ENCODE measurements around the gene PFKP.
"Not testable (repeated sequence)": the region's sequence is repeated elsewhere in the genome, so short reads cannot be mapped to it uniquely, and the experiment has no call there.

Gene PFKP

DNA sequence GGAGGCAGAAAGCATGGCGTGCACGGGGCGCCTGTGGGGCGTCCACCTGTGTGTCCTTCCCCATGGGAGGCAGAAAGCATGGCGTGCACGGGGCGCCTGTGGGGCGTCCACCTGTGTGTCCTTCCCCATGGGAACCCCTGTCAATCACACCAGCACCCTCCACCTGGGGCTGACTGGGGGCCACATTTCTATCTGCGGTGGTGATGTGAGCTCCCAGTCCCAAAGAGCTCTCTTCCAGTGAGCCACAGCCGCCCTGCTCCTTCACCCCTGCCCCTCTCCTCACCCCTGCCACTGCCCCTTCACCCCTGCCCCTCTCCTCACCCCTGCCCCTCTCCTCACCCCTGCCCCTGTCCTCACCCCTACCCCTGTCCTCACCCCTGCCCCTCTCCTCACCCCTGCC, 39.0 kb downstream of the PFKP start:
- peaks cover 11% of the 10 kb centered on the region for H3K36me3 Mint-ChIP-seq
- not testable (repeated sequence) for H3K4me3 Mint-ChIP-seq, H3K27ac Mint-ChIP-seq

DNA sequence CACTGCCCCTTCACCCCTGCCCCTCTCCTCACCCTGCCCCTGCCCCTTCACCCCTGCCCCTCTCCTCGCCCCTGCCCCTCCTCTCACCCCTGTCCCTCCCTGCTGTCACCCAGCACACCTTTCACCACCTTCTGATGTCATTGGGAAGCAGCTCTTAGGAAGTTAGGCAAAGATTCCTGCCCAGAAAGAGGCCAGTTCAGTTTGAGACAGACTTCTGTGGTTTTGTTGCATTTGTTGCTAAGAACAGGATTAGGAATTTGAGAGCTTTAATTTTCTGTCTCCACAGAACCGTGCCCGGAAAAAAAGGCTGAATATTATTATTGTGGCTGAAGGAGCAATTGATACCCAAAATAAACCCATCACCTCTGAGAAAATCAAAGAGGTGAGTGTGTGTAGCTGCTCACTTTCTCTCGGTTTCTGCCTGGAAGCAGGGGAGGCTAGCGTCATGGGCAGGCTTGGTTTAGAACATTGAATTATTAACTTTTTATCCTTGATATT, 39.6 kb downstream of the PFKP start:
- H3K27ac Mint-ChIP-seq: no peak overlapping the region
- no peaks in the 10 kb centered on the region for H3K4me1 Mint-ChIP-seq (ENCODE audit: low read depth)
- H3K27me3 Mint-ChIP-seq: no peaks in the 10 kb centered on the region
- peaks cover 11% of the 10 kb centered on the region for H3K36me3 Mint-ChIP-seq
- no peak overlapping the region for H3K4me3 Mint-ChIP-seq
- H3K9me3 Mint-ChIP-seq (ENCODE audit: low read depth): no peaks in the 10 kb centered on the region

More for the DNA sequence above, 39.0 kb downstream of the PFKP start:
- not testable (repeated sequence) for H3K4me1 Mint-ChIP-seq (ENCODE audit: low read depth); H3K9me3 Mint-ChIP-seq (ENCODE audit: low read depth); H3K27me3 Mint-ChIP-seq

DNA sequence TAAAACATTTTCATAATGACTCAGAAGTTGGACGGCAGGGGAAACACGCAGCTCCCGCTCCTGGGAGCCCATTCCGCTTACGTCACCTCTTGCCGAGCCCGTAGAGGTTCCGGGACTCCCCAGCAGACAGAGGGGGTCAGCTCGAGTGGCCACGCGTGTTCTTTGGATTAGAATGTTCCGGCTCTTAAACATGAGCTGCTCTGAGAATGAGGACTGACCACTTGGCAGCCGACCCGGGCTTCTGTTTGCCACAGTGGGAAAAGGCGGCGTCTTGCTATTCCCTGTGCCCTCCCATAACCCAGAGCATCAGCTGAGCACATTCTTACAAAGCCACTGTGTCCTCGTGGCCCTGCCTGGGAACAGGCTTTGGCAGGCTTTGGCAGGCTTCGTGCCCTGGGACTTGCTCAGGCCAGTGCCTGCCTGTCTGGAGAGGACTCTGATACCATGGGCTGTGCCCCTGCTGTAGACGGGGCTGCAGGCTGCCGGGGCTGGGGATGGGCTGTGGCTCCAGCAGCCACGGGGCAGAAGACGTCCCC, 40.1 kb downstream of the PFKP start:
- peaks cover 11% of the 10 kb centered on the region for H3K36me3 Mint-ChIP-seq
- no peak overlapping the region for H3K4me3 Mint-ChIP-seq
- no peaks in the 10 kb centered on the region for H3K9me3 Mint-ChIP-seq (ENCODE audit: low read depth)

DNA sequence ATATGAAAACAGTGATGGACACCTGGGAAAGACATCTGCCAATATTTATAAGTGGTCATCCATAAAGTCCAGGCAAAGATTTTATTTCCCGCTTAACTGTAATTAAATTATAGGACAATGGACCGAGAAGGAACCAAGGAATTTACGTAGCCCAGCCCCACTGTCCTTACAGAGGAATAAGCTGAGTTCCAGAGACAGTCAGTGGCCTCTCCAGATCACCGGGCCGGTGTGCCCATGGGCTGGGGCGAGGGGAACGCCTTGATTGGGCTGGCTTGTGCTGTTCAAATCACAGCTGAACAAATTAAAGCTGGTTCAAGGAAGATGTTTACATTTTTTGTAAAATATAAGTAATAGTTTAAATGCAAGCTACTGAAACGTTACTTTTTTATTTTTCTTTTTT, 40.7 kb downstream of the PFKP start:
- H3K4me1 Mint-ChIP-seq (ENCODE audit: low read depth): no peaks in the 10 kb centered on the region
- H3K36me3 Mint-ChIP-seq: peaks cover 10% of the 10 kb centered on the region

More for the DNA sequence above, 40.1 kb downstream of the PFKP start:
- no peak overlapping the region for H3K27ac Mint-ChIP-seq
- no peaks in the 10 kb centered on the region for H3K27me3 Mint-ChIP-seq
- no peaks in the 10 kb centered on the region for H3K4me1 Mint-ChIP-seq (ENCODE audit: low read depth)

DNA sequence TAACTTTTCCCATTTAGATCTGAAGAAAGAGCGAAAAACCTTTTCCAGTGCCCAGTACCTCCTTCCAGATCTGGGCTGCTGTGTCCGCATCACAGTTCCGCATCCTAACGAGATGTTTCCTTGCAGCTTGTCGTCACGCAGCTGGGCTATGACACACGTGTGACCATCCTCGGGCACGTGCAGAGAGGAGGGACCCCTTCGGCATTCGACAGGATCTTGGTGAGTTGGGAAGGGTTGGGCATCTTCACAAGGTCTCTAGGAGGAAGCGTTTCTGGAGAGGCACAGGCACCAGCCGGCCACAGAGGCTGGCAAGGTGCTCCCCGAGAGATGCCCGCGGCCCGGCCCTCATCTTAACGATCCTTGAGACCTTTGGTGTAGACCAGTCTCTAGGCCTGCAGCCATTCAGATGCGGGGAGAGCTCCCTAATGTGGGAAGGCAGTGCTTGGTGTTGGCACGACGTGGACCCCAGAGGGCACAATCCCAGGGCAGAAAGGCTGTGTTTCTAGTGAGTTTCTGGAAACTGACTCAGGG, 41.3 kb downstream of the PFKP start:
- Mint-ChIP-seq H3K4me3 (no peak overlapping the region), H3K27ac (no peak overlapping the region), H3K27me3 (no peaks in the 10 kb centered on the region), H3K36me3 (peaks cover 10% of the 10 kb centered on the region), H3K4me1 (ENCODE audit: low read depth) (no peaks in the 10 kb centered on the region), H3K9me3 (ENCODE audit: low read depth) (no peaks in the 10 kb centered on the region)

More for the DNA sequence above, 40.7 kb downstream of the PFKP start:
- no peak overlapping the region for H3K4me3 Mint-ChIP-seq
- H3K27me3 Mint-ChIP-seq: no peaks in the 10 kb centered on the region
- H3K9me3 Mint-ChIP-seq (ENCODE audit: low read depth): no peaks in the 10 kb centered on the region
- no peak overlapping the region for H3K27ac Mint-ChIP-seq

DNA sequence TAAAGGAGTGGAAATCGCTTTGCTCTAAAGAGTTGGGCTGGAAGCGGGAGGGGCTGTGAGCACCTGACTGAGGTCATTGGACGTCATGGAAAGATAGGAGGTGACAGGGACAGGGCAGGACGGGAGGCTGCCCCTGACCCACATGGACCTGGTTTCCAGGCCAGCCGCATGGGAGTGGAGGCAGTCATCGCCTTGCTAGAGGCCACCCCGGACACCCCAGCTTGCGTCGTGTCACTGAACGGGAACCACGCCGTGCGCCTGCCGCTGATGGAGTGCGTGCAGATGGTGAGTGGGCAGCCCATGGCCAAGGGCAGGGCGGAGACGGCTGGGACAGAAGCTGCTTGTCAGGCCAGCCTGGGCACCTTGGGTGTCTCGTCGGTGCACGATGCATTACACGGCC, 41.8 kb downstream of the PFKP start:
- H3K27ac Mint-ChIP-seq: no peak overlapping the region
- peaks cover 10% of the 10 kb centered on the region for H3K36me3 Mint-ChIP-seq
- no peak overlapping the region for H3K4me3 Mint-ChIP-seq
- H3K9me3 Mint-ChIP-seq (ENCODE audit: low read depth): no peaks in the 10 kb centered on the region
- no peaks in the 10 kb centered on the region for H3K4me1 Mint-ChIP-seq (ENCODE audit: low read depth)
- H3K27me3 Mint-ChIP-seq: no peaks in the 10 kb centered on the region

DNA sequence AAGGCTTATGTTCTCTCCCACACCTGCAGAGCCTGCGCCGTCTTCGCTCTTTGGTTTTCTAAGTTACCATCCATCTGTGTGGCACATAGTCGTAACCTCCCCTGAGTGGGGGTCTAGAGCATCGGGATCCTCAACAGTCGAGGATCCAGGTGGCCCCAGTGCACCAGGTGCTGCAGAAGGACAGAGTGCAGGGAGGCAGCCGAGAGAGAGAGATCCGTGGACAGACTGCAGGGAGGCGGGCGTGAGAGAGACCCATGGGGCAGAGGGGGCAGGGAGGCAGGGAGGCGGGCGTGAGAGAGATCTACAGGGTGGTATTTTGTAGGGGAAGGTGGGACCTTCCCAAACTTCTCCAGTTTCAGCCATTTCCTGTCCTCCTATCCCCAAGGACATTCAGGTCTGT, 42.3 kb downstream of the PFKP start:
- no peak overlapping the region for H3K4me3 Mint-ChIP-seq
- H3K27me3 Mint-ChIP-seq: no peaks in the 10 kb centered on the region
- H3K36me3 Mint-ChIP-seq: peaks cover 10% of the 10 kb centered on the region
- H3K27ac Mint-ChIP-seq: no peak overlapping the region
- H3K9me3 Mint-ChIP-seq (ENCODE audit: low read depth): no peaks in the 10 kb centered on the region
- no peaks in the 10 kb centered on the region for H3K4me1 Mint-ChIP-seq (ENCODE audit: low read depth)

DNA sequence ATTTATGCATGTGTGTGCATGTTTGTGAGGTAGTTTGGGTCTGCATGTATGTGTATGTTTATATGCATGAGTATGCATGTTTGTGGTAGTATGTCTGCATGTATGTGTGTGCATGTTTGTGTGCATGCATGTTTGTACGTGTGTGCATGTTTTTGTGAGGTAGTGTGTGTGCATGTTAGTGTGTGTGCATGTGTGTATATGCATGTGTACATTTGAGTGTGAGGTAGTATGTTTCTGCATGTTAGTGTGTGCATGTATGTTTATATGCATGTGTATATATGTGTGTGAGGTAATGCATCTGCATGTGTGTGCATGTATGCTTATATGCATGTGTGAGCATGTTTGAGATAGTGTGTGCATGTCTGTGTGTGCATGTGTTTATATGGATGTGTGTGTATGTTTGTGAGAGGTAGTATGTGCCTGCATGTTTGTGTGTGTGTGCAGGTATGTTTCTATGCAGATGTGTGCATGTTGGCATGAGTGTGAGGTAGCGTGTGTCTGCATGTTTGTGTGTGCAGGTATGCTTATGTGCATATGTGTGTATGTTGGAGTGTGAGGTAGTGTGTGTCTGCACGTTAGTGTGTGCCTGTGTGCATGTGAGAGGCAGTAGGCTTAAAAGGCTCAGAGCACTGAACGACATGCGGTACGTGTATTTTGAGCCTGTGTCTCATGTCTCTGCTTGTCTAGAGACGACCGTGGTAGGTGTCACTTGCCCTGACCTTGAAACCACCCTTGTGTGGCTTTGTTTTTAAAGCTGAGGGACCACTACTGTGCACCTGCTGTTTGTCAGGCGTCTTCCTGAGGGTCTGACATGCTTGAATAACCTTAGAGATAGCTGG, 43.7 kb downstream of the PFKP start:
- H3K9me3 Mint-ChIP-seq (ENCODE audit: low read depth): no peaks in the 10 kb centered on the region
- no peak overlapping the region for H3K4me3 Mint-ChIP-seq
- no peak overlapping the region for H3K27ac Mint-ChIP-seq
- no peaks in the 10 kb centered on the region for H3K27me3 Mint-ChIP-seq
- no peaks in the 10 kb centered on the region for H3K4me1 Mint-ChIP-seq (ENCODE audit: low read depth)
- H3K36me3 Mint-ChIP-seq: peaks cover 10% of the 10 kb centered on the region

DNA sequence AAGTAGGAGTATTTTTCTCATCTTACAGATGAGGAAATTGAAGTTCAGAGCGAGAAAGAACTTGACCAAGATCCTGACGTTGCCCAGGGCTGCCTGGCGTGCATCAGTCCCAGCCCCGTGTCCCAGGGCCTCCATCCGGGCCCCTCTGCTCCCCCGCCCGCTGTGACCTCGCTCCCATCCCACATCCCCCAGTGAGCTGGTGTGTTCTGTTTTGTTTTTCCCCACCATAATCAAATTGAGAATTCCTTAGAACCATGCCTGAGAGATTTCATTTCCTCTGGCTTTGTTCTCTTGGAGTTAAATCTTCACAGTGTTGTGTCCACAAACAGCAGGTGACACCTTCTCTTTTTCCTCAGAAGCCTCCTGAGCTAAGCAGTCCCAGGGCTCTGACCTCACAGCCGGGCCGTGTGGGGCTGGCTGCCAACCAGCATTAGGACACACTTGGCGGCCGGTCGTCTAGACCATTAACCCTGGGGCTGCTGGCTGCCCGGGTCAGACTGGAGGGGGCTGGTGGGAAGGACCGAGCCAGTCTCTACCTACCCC, 44.3 kb downstream of the PFKP start:
- no peak overlapping the region for H3K4me3 Mint-ChIP-seq
- peaks cover 10% of the 10 kb centered on the region for H3K36me3 Mint-ChIP-seq
- H3K4me1 Mint-ChIP-seq (ENCODE audit: low read depth): no peaks in the 10 kb centered on the region
- H3K27ac Mint-ChIP-seq: no peak overlapping the region
- no peaks in the 10 kb centered on the region for H3K27me3 Mint-ChIP-seq
- no peaks in the 10 kb centered on the region for H3K9me3 Mint-ChIP-seq (ENCODE audit: low read depth)

DNA sequence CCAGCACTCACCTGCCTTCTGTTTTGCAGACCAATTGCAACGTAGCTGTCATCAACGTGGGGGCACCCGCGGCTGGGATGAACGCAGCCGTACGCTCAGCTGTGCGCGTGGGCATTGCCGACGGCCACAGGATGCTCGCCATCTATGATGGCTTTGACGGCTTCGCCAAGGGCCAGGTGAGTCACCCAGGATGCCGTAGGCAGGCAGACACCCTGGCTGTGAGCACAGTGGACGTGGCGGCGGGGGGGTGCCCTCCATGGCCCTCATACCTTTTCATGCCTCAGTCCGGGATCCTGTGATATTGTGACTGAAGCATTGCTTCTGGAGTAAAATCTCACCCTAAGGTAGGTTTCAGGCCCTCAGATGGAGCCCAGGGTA, 46.0 kb downstream of the PFKP start:
- H3K4me3 Mint-ChIP-seq: no peak overlapping the region
- no peak overlapping the region for H3K27ac Mint-ChIP-seq
- H3K36me3 Mint-ChIP-seq: peaks cover 15% of the 10 kb centered on the region
- H3K9me3 Mint-ChIP-seq (ENCODE audit: low read depth): no peaks in the 10 kb centered on the region
- no peaks in the 10 kb centered on the region for H3K4me1 Mint-ChIP-seq (ENCODE audit: low read depth)
- H3K27me3 Mint-ChIP-seq: no peaks in the 10 kb centered on the region

DNA sequence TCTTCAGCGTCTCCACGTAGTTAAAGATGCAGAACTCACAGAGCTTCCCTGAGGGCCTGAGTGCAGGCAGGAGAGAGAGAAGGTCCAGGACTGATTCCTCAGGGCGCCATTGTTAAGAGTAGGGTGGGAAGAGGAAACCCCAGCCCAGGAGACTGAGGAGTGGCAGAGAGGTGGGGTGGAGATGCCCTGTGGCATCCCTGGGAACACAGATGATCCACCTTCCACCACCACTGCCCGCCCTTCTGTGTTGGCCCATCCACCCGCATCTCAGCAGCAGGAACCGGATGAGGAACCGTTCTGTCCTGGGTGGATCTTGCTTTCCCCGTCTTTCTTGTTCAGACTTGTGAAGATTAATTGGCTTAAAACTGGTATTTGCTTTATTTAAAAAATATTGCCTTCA, 48.3 kb downstream of the PFKP start:
- Mint-ChIP-seq H3K4me1 (ENCODE audit: low read depth) (no peaks in the 10 kb centered on the region), H3K9me3 (ENCODE audit: low read depth) (no peaks in the 10 kb centered on the region), H3K27ac (no peak overlapping the region), H3K36me3 (peaks cover 14% of the 10 kb centered on the region), H3K27me3 (no peaks in the 10 kb centered on the region), H3K4me3 (no peak overlapping the region)

DNA sequence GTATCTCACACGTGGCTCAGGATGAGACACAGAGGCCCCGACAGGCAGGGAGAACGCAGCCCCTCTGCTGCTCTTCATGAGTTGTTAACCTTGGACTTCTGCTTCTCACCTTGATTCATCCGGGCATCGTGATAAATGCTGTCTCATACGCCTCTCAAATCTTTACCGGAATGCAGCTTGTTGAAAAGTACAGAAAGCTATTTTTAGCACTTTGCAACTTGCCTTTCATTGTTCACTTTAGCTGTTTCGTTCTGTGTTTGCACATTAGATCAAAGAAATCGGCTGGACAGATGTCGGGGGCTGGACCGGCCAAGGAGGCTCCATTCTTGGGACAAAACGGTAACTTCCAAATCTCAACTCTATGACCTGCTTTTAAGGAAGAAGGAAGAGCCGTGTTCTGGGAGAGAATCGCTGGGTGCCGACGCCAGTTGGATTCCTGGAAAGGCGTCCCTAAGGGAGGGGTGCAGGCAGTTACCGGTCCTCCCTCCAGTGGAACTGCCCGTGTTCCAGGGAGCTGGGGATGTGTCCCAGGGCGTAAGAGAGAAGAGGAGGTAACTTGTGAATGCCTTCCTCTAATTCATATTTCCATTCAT, 49.3 kb downstream of the PFKP start:
- H3K9me3 Mint-ChIP-seq (ENCODE audit: low read depth): no peaks in the 10 kb centered on the region
- peaks cover 11% of the 10 kb centered on the region for H3K36me3 Mint-ChIP-seq
- no peak overlapping the region for H3K27ac Mint-ChIP-seq

DNA sequence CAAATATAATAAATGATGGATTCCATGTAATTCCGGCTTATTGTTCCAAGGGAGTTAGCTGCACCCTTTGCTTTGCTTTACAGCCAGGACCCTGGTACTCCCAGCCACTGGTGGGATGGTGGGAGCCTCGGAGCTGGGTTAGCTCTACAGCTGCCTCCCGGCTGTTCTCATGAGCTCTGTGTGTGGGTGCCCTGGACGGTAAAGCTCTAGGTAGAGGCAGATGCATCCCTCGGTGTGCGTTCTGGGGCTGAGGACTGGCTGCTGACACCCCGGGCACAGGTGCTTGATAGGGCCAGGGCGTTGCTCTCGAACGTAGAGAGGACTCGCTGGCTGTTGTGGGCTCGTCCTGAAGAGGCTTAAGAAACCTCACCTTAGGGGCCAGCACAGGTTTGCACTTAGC, 50.1 kb downstream of the PFKP start:
- Mint-ChIP-seq H3K9me3 (ENCODE audit: low read depth) (no peaks in the 10 kb centered on the region), H3K4me1 (ENCODE audit: low read depth) (no peaks in the 10 kb centered on the region), H3K27me3 (no peaks in the 10 kb centered on the region), H3K4me3 (no peak overlapping the region), H3K36me3 (peaks cover 11% of the 10 kb centered on the region), H3K27ac (no peak overlapping the region)

More for the DNA sequence above, 49.3 kb downstream of the PFKP start:
- Mint-ChIP-seq H3K4me3 (no peak overlapping the region), H3K27me3 (no peaks in the 10 kb centered on the region), H3K4me1 (ENCODE audit: low read depth) (no peaks in the 10 kb centered on the region)

DNA sequence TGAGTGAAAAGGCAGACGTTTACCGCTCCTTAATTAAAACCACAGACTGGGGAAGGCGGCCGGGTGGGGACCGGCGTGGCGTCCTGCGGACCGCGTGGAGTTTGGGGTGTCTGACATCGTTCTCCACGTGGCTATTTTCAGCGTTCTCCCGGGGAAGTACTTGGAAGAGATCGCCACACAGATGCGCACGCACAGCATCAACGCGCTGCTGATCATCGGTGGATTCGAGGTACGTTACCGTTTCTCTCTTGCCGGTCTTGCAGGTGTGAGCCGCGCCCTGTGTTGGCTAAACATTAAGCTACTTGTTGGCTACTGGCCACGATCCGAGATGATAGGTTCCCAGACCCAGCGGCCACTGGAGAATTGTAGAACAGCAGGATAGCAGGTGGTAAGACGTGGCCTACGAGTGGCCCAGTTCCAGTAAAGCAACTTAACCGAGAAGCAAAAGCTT, 51.3 kb downstream of the PFKP start:
- no peaks in the 10 kb centered on the region for H3K4me1 Mint-ChIP-seq (ENCODE audit: low read depth)
- no peaks in the 10 kb centered on the region for H3K27me3 Mint-ChIP-seq
- peaks cover 11% of the 10 kb centered on the region for H3K36me3 Mint-ChIP-seq
- no peaks in the 10 kb centered on the region for H3K9me3 Mint-ChIP-seq (ENCODE audit: low read depth)
- no peak overlapping the region for H3K27ac Mint-ChIP-seq
- no peak overlapping the region for H3K4me3 Mint-ChIP-seq

All from activated naive CD8-positive, alpha-beta T cell (primary cell).